IMR-90 (cell line): ENCODE measurements around the gene RHOH. TPM values are rescaled to one million over a fixed set of nuclear protein-coding genes. Genes with fewer than 3 reads are reported as not detected.
"Not testable (repeated sequence)": the region's sequence is repeated elsewhere in the genome, so short reads cannot be mapped to it uniquely, and the experiment has no call there.

ENCODE experiments used
- ATAC-seq: fragments of 200-7000 bp; cut with Tn5 transposase; 2 replicates; pipeline ENCODE4 v1.9.1; 2020; ENCODE audit warnings: low read depth, mild to moderate bottlenecking, moderate library complexity
- BruUV-seq: library from RNA; stranded (reverse); fragments of 400-500 nt; replicated peaks from 2 replicates; lab custom pipeline; 2021; lab: Mats Ljungman, UMichigan
- CTCF ChIA-PET: fragments of 300-600 bp; formaldehyde crosslinking; extraction: SDS; loops from one replicate; lab custom pipeline; 2021; ENCODE audit warnings: antibody characterized with exemption; lab: Yijun Ruan, JAX
- POLR2A ChIA-PET: fragments of 300-600 bp; sonication (Branson Sonifier 250); formaldehyde crosslinking; loops from one replicate; lab custom pipeline; 2022; ENCODE audit warnings: antibody characterized with exemption; ENCODE audit not compliant: unreplicated experiment; lab: Charles Lee
- DNase-seq: peaks from one replicate; pipeline ENCODE4 v3.0.0; 2013
- H2AFZ ChIP-seq: replicated peaks from 2 replicates; pipeline ENCODE3; 2013; ENCODE audit warnings: low read length, mild to moderate bottlenecking; ENCODE audit not compliant: poor library complexity
- H2AK5ac ChIP-seq: 2 replicates; pipeline ENCODE4 v1.6.1; 2013; ENCODE audit warnings: low read depth, low read length, inconsistent platforms
- H2AK9ac ChIP-seq: replicated peaks from 2 replicates; pipeline ENCODE3; 2013; ENCODE audit warnings: mild to moderate bottlenecking, low read depth, low read length, moderate library complexity; ENCODE audit not compliant: poor library complexity
- H2BK120ac ChIP-seq: 2 replicates; pipeline ENCODE4 v1.6.1; 2013; ENCODE audit warnings: low read depth, low read length, inconsistent platforms
- H2BK15ac ChIP-seq: 3 replicates; pipeline ENCODE4 v1.6.1; 2013; ENCODE audit warnings: low read depth, low read length, inconsistent platforms
- H2BK20ac ChIP-seq: 2 replicates; pipeline ENCODE4 v1.6.1; 2013; ENCODE audit warnings: low read depth, mild to moderate bottlenecking, inconsistent platforms, low read length, moderate library complexity
- H2BK5ac ChIP-seq: 2 replicates; pipeline ENCODE4 v1.6.1; 2013; ENCODE audit warnings: mild to moderate bottlenecking, low read depth, low read length, inconsistent platforms; ENCODE audit not compliant: poor library complexity, severe bottlenecking
- H3K14ac ChIP-seq: replicated peaks from 2 replicates; pipeline ENCODE4 v1.6.1; 2013; ENCODE audit warnings: low read depth, low read length, inconsistent platforms
- H3K18ac ChIP-seq: 2 replicates; pipeline ENCODE4 v1.6.1; 2013; ENCODE audit warnings: low read depth, low read length, control low read depth
- H3K23ac ChIP-seq: 2 replicates; pipeline ENCODE4 v1.6.1; 2013; ENCODE audit warnings: low read depth, low read length, inconsistent platforms
- H3K27ac ChIP-seq: 2 replicates; pipeline ENCODE4 v1.5.1; 2013; ENCODE audit warnings: mild to moderate bottlenecking, control low read depth, low read length; ENCODE audit not compliant: insufficient read depth
- H3K27me3 ChIP-seq: 2 replicates; pipeline ENCODE4 v1.6.1; 2013; ENCODE audit warnings: low read length; ENCODE audit not compliant: control insufficient read depth, insufficient read depth
- H3K36me3 ChIP-seq: 2 replicates; pipeline ENCODE4 v1.6.1; 2013; ENCODE audit warnings: low read length, mixed read lengths; ENCODE audit not compliant: control insufficient read depth, insufficient read depth
- H3K4ac ChIP-seq: 2 replicates; pipeline ENCODE4 v1.6.1; 2013; ENCODE audit warnings: low read depth, low read length, inconsistent platforms
- H3K4me1 ChIP-seq: 2 replicates; pipeline ENCODE4 v1.6.1; 2013; ENCODE audit warnings: low read length, mixed read lengths; ENCODE audit not compliant: control insufficient read depth, insufficient read depth
- H3K4me2 ChIP-seq: 2 replicates; pipeline ENCODE4 v1.6.1; 2013; ENCODE audit warnings: low read depth, mild to moderate bottlenecking, control low read depth, low read length, moderate library complexity
- H3K4me3 ChIP-seq: 2 replicates; pipeline ENCODE4 v1.5.1; 2013; ENCODE audit warnings: low read depth, mild to moderate bottlenecking, control low read depth, low read length, moderate library complexity; ENCODE audit not compliant: insufficient read depth
- H3K56ac ChIP-seq: 2 replicates; pipeline ENCODE4 v1.6.1; 2013; ENCODE audit warnings: low read length, inconsistent platforms; ENCODE audit not compliant: insufficient read depth; ENCODE audit errors: extremely low read depth
- H3K79me1 ChIP-seq, 2 experiments: 2 replicates each; pipeline ENCODE4 v1.6.1; 2013; ENCODE audit warnings: low read length in 2 of 2, inconsistent platforms in 1 of 2, low read depth in 1 of 2
- H3K9ac ChIP-seq: 2 replicates; pipeline ENCODE4 v1.6.1; 2013; ENCODE audit warnings: low read depth, low read length, control low read depth
- H3K9me1 ChIP-seq: 2 replicates; pipeline ENCODE4 v1.6.1; 2013; ENCODE audit warnings: low read length, inconsistent platforms; ENCODE audit not compliant: insufficient read depth
- H3K9me3 ChIP-seq: 2 replicates; pipeline ENCODE4 v1.6.1; 2013; ENCODE audit warnings: low read length; ENCODE audit not compliant: control insufficient read depth, insufficient read depth
- H4K20me1 ChIP-seq: 2 replicates; pipeline ENCODE4 v1.6.1; 2013; ENCODE audit warnings: low read length, inconsistent platforms; ENCODE audit not compliant: insufficient read depth
- H4K5ac ChIP-seq: 2 replicates; pipeline ENCODE4 v1.6.1; 2013; ENCODE audit warnings: mild to moderate bottlenecking, low read depth, low read length, control low read depth
- H4K8ac ChIP-seq, 2 experiments: 2 replicates each; pipeline ENCODE4 v1.6.1; 2013; ENCODE audit warnings: low read depth in 2 of 2, low read length in 2 of 2, control low read depth in 1 of 2, inconsistent platforms in 1 of 2
- H4K91ac ChIP-seq: 2 replicates; pipeline ENCODE4 v1.6.1; 2013; ENCODE audit warnings: low read depth, low read length, inconsistent platforms; ENCODE audit not compliant: insufficient read depth
- dilution Hi-C: fragments of 300-500 bp; cut with HindIII; formaldehyde crosslinking; loops from one replicate; pipeline ENCODE4 v1.14.3; 2018; ENCODE audit warnings: low sequenced_read_pairs; ENCODE audit not compliant: unreplicated experiment
- in situ Hi-C: fragments of 300-500 bp; cut with MboI; formaldehyde crosslinking; loops from 3 replicates; pipeline ENCODE4 v1.14.3; 2019; ENCODE audit warnings: low sequenced_read_pairs, inconsistent platforms, mixed read lengths
- intact Hi-C: fragments of 100-400 bp; cut with micrococcal nuclease; formaldehyde crosslinking; loops from 2 replicates; pipeline ENCODE4 v1.10.0; 2022
- polyA plus RNA-seq, 3 experiments: library from polyadenylated mRNA; depleted of rRNA; stranded (reverse); fragments of >200 nt; gene quantifications; 2 replicates each; pipeline ENCODE4 v1.2.3, GENCODE V29; 2012; ENCODE audit warnings: low replicate concordance in 1 of 3
- total RNA-seq: library from RNA; depleted of rRNA; stranded (reverse); fragments of >200 nt; gene quantifications from 2 replicates; pipeline ENCODE4 v1.2.3, GENCODE V29; 2012

The RHOH gene
- total and polyA plus RNA-seq, 2 of the 4 experiments (the other 2 are of a cell fraction), result not detected

DNA sequence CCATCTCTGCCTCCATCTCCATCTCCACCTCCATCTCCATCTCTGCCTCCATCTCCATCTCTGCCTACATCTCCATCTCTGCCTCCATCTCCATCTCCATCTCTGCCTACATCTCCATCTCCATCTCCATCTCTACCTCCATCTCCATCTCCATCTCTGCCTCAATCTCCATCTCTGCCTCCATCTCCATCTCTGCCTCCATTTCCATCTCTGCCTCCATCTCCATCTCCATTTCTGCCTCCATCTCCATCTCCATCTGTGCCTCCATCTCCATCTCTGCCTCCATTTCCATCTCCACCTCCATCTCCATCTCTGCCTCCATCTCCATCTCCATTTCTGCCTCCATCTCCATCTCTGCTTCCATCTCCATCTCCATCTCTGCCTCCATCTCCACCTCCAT, 98.2 kb downstream of the RHOH start:
- H3K4me3 ChIP-seq, H3K18ac ChIP-seq, H2BK15ac ChIP-seq, H3K9ac ChIP-seq, H2BK120ac ChIP-seq, H3K56ac ChIP-seq, H4K20me1 ChIP-seq, H4K8ac ChIP-seq, in situ Hi-C loops, H3K4me2 ChIP-seq, dilution Hi-C loops, H3K9me3 ChIP-seq, H3K27ac ChIP-seq, H3K4me1 ChIP-seq, H2AFZ ChIP-seq, H3K9me1 ChIP-seq, H3K79me1 ChIP-seq, BruUV-seq, H2BK5ac ChIP-seq, CTCF ChIA-PET, H3K14ac ChIP-seq, H2AK5ac ChIP-seq, intact Hi-C loops, H2AK9ac ChIP-seq, H4K91ac ChIP-seq, H3K36me3 ChIP-seq, H3K4ac ChIP-seq, H4K5ac ChIP-seq, DNase-seq, H2BK20ac ChIP-seq, H3K23ac ChIP-seq, POLR2A ChIA-PET, ATAC-seq: not testable (repeated sequence)
- peaks cover 11% of the 10 kb centered on the region for H3K27me3 ChIP-seq
